HG03442 (cell line): Measurements from ENCODE around the gene PRDM16.

ENCODE experiments used
- ATAC-seq: cut with Tn5 transposase; IDR thresholded peaks from one replicate; pipeline ENCODE4 v1.9.1; 2021; ENCODE audit warnings: mild to moderate bottlenecking, moderate library complexity; ENCODE audit not compliant: unreplicated experiment

PRDM16 gene

DNA sequence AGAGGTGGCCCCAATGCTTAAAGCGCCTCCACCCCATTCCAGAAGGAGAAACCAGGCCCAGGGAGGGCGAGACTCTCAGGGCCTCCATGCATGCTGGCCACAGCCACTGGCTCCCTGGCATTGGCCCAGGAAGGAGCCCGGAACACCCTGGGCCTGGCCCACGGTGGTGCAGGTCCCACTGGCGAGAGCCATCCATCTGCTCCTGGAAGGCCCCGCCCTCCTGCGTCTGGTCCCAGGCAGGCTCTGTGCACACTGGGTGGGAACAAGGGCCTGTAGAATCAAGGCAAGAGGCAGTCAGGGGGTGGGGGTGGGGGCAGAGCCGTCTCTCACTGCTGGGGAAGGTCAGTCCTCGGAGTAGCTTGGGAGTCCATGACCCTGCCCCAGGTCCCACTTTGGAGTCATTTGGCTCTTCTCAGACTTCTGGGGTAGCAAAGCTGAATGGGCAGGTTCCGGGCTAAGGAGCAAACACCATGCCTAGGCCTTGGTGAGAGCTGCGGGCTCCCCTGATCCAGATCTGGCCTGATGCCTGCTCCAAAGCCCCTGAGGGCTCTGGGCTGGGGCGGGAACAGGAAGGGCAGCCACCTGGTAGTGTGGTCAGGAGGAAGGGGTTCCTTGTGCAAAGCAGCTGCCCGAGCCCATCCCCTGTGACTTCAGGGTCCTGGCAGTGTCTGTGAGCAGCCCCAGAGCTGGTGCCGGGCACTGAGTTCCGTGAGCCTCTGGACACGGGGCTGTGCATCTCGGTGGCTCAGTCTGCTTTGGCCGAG lies 278.4 kb downstream of the PRDM16 start:
- ATAC-seq, result no peak

DNA sequence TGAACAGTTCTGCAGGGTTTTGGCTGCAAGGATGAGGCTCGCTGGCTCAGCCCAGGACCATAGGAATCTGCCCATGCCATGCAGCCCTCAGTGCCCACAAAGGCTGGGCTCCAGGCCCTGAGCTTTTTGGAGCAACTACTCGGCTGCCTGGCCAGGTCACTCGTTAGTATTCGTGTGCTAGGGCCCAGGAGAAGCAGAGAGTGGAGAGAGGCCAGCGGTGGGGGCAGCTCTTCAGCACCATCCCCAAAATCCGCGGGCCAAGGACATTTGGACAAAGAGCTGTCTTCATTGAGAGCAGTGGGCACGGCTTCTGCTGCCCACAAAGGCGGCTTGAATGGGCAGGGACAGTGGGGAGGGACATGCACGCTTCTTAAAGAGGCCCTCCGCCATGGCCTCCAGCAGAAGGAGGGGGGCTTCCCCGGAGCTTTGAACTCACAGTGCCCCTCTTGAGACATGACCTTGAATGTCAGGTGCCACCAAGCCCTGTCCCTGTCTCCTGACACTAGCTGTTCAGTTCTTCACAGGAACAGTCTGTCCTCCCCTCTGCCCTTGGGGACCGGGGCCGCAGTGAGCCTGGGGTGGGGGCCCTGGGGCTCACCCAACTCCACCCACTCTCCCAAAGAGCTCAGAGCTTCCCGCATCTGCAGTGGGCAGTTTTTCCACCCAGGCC lies 279.3 kb downstream of the PRDM16 start:
- no peak for ATAC-seq

DNA sequence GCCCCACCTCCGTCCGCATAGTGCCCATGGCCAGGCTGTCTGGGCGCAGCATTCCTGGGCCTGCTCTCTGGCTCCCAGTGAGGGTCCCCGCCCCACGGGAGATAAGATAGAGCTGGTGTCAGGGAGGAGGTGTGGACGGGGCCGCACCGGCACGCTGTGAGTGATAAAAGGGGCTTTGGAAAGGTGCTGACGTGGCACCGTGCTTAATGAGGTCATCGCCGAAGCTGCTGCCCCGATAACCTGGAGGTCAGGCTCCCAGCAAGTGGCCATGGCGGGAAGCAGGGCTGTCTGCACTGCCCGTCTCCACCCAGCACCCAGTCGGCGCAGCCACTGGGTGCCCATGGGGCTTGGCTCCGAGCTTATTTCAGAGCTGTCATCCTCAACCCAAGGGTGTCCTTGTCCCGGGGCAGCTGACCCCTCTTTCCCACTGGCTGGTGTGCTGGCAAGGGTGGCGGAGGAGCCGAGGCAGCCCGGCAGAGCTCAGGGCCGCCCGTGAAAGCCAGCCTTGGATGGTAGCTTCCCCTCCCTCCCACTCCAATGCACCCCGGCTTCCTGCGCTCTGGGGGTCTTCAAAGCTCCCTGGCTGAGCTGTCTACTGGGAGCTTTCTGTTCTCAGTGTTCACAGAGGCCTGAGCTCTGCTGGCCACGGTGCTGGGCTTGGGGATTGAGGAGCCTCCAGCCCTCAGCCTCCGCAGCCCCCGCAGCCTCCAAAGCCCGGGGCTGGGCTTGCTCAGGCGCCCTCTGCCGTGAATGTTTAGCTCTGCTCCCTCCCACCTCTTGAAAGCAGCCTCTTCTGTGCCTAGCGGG lies 280.4 kb downstream of the PRDM16 start:
- no peak for ATAC-seq

DNA sequence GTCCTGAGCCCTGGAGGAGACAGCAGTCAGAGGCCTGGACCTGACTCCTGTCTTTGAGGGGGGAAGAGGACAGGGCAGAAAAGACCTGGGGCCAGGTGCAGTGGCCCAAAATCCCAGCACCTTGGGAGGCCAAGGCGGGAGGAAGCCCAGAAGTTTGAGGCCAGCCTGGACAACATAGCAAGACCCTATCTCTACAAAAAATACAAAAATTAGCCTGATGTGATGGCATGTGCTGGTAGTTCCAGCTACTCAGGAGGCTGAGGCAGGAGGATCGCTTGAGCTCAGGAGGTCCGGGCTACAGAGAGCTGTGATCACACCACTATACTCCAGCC lies 280.9 kb downstream of the PRDM16 start:
- no peak for ATAC-seq

DNA sequence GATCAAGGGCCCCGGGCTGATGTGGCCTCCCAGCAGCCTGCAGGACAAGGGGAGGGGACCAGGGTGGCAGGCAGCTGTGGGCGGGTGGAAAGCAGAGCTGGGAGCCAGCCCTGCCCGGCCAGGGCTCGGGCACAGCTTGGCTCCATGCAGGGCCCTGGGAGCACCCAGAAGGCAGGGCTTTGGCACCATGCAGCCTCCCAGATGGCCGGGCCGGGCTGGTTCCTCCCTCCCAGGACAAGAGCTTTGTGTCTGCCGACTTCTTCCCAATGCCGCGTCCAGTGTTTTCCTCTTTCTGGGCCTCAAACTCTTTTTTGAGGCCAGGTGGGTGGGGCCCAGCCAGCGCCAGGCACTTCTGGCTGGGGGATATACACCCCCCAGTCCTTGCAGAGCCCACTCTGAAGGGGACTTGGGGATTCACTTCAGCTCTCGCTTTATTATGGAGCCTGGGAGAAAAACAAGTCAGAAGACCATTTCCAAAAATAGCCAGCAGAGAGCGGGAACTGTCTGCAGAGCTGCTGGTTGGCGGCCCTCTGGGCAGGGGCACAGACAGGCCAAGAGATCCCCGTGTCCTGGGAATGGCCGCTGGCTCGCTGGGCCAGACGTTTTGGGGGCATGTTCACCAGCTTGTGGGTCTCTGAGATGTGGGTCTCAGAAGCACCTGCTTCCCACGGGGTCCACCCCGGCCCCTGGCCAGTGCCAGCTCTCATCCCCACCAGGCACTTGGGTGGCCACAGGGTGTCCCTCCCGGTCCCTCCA lies 281.7 kb downstream of the PRDM16 start:
- no peak for ATAC-seq

DNA sequence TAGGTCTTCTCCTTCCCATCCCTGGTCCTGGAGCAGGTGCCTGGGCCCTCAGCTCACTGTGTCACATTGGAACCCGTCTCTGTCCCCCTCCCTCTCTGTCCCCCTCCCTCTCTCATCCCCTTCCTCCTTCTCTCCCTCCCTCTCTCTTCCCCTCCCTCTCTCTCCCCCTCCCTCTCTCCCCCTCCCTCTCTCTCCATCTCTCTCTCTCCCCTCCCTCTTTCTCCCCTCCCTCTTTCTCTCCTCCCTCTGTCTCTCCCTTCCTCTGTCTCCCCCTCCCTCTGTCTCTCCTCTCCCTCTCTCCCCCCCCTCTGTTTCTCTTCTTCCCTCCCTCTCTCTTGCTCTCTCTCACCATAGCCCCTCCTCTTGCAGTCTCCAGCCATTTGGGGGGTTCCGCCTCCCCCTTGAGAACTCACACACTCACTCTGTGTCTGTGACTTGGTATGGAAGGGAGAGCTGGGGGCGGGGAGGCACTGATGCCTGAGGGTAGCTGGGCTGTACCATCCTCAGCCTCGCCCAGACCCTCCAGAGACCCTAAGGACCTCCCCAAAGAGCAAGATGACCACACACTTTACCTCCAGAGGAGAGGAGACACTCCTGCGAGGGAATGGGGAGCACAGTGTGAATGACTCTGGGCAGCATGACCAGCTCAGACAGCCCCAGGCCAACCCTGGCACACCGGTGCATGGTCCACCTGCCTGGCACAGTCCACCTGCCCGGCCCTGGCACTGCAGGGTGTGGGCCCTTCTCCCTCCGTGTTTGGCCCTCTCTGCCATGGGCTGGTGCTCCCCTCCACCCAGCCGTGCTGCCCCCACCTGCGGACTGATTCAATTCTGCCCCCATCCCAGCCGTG lies 282.7 kb downstream of the PRDM16 start:
- no peak for ATAC-seq

DNA sequence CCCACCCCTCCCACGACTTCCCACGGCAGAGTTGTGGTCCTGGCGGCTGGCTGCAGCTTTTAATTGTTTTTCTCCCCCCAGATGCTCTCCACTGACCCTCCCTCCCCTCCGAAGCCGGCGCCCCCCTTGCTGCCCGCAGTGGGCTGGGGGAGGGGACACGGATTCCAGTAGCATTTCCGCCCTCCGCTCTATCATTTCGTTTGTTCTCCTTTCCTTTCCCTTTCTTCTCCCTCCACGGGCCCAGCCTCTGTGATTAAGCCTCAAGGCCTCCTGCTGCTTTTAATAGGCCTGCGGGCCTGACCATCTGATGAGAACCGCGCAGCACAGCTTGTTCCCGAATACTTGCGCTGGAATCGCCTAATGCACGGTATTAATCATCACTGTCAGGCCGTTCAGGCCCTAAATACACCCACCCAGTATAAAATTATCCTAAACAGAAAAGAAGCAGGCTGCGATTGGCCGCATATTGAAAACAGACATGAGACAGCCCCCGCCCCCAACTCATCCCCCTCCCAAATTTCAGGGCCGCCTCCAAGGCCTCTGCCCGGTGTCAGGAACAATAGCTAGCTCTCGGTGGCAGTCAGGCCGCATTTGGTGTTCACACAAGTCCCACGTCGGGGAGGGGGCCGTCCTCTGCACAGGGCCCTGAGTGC lies 283.4 kb downstream of the PRDM16 start:
- no peak for ATAC-seq

DNA sequence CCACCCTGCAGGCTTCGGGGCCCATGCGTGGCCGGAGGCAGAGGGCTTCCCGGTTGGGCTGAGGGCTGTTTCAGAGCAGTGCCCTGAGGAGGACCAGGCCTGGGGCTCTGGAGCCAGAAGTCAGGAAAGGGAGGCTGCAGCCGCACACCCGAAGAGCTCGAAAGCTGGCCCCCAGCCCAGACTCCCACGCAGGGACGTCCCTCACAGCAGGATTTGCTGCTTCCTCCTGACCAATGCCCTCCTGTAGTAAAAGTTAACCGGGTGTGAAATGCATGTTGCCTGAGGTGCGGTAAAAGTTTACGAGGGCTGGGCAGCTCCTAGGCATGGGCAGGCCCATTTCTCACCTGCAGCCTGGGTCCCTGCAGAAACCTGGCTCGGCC lies 283.9 kb downstream of the PRDM16 start:
- ATAC-seq, result no peak

DNA sequence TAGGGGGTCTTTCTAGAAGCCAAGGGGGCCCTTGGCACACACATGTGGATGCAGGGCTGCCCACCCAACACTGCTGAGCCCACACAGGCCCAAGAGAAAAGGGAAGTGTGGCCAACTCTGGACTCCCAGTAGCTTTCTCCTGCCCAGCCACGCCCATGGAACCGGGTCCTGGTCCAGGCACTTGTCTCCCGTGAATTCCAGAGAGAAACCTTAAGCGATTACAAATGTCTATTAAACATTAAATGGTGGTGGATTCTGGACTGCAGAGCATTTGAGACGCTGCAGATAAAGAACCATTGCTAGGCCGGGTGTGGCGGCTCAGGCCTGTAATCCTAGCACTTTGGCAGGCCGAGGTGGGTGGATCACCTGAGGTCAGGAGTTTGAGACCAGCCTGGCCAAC lies 284.9 kb downstream of the PRDM16 start:
- no peak for ATAC-seq

DNA sequence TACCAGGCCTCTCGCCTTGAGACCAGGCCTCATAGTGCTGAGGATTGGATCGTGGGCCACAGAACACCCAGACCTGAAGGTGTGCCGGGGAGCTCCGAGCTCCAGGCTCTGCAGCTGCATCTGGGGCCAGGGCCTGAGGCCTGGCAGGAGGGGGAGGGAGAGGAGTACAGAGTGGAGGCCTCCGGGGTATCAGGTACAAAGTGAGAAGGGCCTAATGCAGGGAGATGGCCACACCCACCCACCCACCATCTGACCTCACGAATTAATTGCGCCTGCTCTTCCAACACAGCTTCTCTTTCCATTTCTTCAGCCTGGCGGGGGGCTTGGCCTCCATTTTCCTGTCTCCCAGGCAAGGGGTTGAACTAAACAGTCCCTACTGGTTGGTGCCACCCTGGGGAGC lies 286.1 kb downstream of the PRDM16 start:
- ATAC-seq, result no peak

DNA sequence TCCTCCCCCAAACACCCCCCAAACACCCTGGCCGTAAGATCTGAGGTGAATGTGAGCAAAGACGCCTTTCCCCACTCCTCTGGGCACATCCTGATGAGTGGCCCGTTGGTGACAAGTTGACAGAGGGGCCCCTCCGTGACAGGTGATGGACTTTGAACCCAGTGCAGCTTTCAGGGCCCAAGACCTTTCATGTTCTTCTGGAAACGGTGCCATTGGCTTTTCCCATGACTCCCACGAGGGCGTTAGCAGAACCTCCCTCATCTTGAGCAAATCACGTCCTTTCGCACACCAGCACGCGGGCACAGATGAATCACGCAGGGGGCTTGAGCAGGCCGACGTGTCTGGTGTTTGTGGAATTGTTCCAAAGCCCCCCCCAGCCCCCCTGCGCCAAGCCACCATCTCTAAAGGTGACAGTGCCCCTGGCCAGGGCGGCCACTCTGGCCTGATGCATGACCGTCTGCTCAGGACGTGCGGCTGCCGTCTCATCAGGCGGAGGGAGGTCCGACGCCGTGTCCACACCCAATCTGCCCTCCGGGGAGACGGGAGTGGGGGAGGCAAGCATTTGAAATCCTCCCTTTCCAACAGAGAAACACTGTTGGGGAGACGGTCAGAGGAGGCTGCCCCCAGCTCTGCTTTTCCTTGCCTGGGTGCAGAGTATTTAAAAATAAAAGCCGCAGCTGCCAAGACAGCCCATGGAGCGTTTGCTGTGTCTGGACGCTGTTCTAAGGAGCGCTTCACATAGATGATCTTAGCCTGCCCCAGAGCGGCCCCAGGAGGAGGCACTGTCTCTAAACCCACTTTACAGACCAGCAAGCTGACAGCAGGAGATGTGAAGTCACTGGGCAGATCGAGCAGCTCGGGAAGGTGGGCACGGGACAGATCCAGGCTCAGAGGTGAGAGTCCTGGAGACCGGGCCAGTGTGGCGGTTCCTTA lies 287.2 kb downstream of the PRDM16 start:
- ATAC-seq, result no peak

DNA sequence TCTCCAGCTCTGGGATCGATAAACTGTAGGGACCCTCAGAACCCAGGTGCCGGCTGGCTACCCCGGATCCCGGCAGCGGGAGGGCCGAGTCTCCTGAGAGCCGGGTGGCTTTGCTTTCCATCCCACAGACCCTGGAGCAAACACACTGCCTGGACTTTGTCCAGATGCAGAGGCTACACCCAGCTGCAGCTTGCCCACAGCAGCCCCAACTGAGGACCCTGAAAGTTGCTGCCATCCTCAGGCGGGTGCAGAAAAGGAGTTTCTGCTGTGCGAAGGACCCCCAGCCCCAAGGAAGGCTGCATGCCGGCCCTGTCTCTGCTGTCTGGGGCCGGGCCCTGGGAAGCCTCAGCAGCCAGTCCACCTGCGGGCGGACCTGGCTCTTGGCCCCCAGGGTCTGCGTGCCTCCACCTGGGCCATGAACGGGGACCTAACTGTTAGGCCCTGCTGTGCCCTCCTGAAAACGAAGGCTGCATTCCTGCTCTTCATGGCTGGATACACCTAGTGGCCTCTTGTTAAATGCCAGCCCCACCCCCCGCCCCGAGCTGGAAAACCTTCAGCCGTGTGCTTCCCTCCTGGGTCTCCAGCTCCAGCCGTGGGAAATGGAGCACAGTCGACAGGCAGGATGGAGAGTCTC lies 287.9 kb downstream of the PRDM16 start:
- no peak for ATAC-seq

DNA sequence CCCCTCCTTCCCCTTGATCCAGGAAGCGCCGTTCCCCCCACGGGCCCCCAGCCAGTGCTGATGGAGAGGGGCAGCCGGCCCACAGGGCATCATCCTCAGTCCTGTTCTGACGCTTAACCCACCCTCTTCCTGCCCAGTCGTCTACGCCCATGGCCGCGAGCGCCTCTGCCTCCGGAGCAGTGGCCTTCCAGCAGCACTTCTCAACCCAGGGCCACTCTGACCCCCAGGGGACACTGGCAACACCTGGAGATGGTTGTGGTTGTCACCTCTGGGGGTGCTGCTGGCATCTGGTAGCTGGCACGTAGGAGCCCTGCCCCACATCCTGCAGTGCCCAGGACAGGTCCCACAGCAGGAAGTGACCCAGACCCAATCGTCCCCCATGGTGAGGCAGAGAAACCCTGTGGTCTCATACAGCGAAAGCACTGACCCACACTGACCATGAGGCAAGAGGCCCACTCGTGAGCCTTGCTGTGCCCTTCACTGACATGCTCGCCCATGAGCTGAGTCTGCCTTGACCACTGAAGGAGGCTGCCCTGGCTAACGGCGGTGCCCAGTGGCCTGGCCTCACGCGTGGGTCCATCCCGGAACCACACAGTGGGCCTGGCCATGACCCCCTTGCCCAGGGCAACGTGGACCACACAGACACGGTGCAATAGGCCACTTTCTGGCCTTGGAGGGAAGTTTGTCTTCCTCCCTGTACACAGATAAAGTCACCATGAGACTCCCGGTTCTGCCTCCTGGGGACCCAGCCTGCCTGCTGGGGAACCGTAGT lies 288.7 kb downstream of the PRDM16 start:
- ATAC-seq, result no peak

DNA sequence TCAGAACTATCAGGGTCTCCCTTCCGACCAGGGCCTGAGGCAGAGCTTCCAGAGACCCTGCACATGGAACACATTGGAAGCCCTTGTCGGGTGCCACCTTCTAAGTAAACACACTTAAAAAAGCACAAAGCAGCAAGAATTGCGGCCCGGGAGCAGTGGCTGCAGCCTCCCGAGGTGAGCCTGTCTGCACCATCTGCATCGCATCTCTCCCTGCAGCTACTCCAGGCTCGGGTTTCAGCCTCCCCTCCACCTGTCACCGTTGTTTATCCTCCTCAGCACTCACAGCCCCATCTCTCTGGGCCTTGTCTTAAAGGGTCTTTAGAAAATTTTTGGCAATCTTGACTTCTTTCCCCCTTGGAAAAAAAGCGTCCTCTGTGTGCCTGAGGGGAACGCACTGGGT lies 290.3 kb downstream of the PRDM16 start:
- ATAC-seq, result no peak

DNA sequence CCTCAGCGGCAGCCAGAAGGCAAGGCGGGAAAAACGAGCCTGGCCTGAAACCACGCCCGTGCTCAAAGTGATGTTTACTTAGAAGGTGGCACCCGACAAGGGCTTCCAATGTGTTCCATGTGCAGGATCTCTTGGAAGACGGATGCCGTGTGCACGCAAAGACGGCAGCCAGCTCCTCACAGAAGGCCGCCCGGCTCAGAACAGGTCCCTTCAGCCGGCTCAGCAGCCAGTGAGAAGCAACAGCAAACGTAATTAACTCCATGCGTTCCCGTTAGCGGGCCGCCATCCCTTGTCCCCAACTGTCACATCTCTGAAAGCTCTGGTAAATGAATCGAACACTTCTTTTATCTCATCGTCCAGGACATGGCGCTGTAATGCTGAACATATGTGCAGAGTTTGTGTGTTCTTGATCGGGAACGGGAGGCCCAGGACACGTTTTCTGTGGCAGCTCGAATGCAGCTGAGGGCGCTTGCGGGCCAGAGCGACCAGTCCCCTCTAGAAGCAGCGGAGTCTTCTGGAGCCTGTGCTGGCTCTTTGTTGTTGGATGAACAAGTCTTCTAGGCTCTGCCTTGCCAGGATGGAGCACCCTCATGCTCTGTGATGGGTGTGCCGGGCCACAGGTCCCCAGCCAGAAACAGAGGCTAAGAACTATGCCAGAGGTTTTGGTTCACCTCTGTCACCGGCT lies 290.9 kb downstream of the PRDM16 start:
- no peak for ATAC-seq

DNA sequence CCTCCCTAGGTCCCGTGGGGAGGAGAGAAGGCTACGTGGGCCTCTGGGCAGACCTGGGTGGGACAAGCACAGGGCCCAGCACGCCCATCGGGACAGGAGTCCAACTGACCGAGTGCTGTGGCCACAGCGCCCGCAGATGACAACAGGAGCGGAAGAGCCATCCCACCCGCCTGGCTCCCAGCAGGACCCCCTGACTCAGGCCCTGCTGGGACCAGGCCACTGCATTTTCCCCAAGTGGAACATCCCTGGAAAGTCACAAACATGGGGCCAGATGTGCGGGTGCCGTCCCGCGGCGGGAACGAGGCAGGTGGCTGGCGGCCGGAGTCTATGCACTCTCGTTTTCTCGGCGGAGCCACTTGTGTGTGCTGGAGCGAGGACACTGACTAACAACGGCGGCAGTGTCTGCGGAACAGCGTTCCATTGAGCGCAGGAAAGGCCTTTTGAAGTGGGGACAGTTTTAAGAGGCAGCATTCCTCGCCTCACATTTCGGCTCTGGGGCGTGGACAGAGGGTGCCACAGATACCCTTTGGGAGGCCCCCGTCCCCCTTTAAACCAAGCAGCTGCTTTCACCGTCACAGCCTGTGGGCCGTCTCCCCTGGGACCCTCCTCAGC lies 291.7 kb downstream of the PRDM16 start:
- no peak for ATAC-seq

DNA sequence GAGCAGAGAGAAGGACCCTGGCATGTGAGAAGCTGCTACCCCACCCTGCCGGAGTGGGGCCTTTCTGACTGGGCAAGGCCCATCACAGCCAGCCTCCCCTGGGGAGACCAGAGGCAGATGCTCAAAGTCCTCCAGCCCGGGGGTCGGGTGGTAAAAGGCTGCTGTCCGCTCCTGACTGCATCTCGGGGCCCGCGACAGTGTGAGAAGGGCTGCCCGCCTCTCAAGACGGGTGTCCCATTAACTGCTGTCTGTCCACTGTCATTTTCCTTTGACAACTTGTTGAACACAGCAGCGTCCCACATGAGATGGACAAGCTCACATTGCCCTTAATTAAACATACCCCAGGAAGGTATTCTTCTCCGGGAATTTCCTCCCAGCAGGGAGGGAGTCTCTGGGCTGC lies 294.0 kb downstream of the PRDM16 start:
- no peak for ATAC-seq
